Cardiac septum (tissue), 1 donor: ENCODE results near the gene PRDM2. TPM values are rescaled to one million over a fixed set of nuclear protein-coding genes. Genes with fewer than 3 reads are reported as not detected.

ENCODE experiments used
- DNase-seq: peaks from one replicate; pipeline ENCODE4 v3.0.0-alpha.2; 2020; ENCODE audit warnings: low spot score
- intact Hi-C: fragments of 100-400 bp; cut with DNase I; formaldehyde crosslinking; loops from one replicate; pipeline ENCODE4 v1.14.0; 2022
- total RNA-seq: library from RNA; stranded (reverse); fragmentation: NEBNext Ultra II Directional; extraction: Animal tissue kit (Norgen Biotek cat#: 25700); gene quantifications from one replicate; pipeline ENCODE4 v1.2.1, GENCODE V29; 2021
- donor health status: DM: no; HTN: no; CAD: no.

PRDM2 gene
- total RNA-seq, 1 donor from 2014 or later = 44.5 TPM

DNA sequence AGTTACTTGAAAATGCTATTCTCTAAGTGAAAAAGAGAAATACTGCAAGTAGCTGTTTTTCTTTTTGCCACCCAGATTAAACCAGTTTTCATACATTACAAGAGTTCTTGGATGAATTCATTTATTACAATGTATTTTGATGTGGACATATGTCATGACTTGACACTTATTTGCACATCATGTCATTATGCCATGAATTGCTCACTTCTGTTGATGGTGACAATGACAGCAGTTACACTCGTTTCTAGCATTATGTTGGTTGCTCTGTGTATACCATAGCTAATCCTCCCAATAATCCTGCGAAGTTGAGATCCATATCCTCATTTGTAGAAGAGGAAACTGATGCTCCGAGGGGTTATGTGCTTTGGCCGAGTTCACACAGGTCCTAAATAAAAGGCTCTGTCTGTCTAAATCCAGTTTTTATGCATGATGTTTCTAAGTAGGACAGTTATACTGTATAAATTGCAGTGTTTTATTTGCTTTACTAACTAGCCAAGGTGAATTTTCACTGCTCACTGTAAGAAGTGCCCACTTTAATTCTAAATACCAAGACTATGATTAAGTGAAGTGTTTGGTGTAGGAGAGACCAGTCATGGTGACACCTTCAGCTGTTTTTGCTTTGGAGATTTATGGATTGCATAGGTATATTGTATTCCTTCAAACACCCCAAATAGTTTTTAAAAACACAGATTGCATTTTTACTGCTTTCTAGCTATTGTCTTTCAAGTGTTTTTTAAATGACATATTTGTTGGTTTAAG lies 56.7 kb downstream of the PRDM2 start:
- DNase-seq = no peak
- intact Hi-C loops = no loop called here

DNA sequence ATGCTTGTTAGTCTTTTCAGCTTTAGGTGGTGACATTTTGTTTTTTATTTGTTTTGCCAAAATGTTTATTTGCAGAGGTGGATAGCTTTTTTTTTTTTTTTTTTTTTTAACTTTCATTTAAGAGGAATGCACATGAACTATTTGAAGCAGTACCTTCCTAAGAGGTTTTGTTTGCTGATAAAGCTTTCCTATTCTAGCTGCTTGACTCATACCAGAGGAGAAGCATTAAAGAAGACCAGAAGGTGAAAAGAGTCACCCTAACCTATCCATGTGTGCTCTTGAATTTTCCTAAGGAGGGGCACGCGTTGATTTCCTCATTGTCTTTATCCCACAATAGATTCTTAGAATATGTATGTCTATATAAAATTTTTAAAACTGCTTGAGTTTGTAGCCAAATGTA lies 57.7 kb downstream of the PRDM2 start:
- DNase-seq = no peak
- intact Hi-C loops = no loop called here

GRCh38 chr1:13759072-13759471 lies 59.1 kb downstream of the PRDM2 start:
- no peak for DNase-seq
- intact Hi-C loops = no loop called here

DNA sequence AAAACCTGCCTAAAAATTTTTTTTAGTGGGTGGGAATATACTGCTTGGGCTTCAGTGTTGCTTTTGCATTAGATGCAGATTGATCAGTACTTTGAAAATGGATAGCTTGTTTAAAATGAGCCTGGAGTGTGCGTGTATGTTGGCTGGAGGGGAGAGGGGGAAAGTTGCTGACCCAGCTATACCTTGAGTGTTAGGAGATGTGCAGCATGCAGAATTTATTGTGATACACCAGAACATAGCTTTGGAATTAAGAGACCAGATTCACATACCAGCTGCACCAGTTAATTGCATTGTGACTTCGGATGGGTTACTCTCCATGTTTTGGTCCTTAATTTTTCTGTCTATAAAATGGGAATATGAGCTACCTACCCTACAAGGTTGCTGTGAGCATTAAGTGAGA lies 60.4 kb downstream of the PRDM2 start:
- intact Hi-C loops = no loop called here
- DNase-seq = no peak

DNA sequence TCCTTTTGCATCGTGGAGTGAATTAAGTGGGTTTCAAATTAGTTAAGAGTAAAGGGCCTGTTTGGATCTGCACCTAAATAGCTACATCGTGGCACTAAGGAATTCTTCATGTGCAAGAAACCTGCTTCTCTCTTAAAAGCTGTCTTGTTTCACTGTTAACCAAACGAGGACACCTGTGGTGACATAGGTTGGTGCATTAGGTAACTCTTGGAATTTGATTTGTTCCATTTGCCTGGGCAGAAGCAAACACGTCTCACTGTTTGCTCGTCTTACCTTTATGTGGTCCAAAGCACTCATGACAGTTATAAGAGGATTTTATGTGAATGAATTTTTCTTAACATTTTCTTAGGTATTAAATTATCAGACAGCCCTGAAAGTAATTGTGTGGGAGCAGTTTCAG lies 60.9 kb downstream of the PRDM2 start:
- no peak for DNase-seq
- intact Hi-C loops = no loop called here

DNA sequence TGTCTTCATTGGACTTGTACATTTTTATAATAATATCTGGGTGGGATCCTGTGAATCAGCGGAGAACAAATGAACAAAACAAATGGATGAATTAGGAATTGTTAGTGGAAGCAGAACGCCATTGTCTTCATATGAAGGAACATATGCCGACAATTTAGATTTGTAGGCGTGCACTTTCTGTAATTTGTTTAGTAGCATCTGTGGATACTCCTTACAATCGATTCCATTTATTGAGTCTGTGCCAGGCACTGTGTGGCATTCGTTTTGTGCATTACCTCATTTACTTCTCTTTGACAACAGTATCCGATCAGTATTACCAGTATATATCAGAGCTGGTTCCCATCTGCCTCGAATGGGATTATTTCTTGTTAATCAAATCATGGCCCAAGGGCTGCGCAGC lies 61.9 kb downstream of the PRDM2 start:
- intact Hi-C loops = no loop called here
- DNase-seq = no peak

DNA sequence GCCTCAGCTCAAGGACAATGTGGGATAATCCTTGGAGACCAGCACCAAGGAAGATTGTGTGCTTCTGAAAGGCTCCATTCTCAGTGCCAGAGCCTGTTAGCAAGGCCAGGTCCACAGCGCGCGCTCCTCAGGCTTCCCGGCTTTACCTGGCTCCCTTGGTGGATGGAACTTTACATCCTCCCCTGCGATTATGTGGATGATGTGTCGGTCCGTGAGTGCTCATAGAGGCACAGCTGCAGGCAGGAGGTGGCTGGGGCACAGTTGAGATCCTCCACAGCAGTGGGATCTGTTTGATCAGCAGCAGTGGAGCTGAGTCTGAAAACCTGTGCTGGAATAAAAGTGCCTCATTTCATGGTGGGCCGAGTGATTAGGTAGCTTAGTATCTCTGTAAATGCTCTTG lies 62.7 kb downstream of the PRDM2 start:
- DNase-seq = no peak
- intact Hi-C loops = no loop called here

DNA sequence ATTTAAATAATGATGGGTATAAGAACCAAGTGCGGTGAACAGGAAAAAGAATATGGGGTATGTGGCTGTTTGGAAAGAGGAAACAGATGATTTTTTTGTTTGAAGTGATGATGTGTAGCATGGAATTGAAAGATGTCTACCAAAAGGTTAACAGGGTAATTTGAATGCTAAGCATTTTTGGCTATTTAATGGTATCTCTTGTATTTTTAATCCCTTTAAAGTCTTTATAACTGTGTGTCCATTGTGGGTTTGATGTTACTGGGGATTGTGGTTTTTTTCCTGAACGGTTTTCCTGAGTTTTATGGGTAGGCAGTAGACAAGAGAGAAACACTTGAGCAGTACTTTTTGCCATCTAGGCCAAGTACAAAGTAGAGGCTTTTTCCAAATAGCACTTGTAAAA lies 63.2 kb downstream of the PRDM2 start:
- DNase-seq = no peak
- intact Hi-C loops = no loop called here

GRCh38 chr1:13763991-13764390 lies 64.0 kb downstream of the PRDM2 start:
- no peak for DNase-seq
- intact Hi-C loops = no loop called here

- DNase-seq = no peak
- intact Hi-C loops = no loop called here
Observed at GRCh38 chr1:13764588-13765332, 64.8 kb downstream of the PRDM2 start.

- intact Hi-C loops = no loop called here
- DNase-seq = no peak
Observed at GRCh38 chr1:13766592-13767564, 66.9 kb downstream of the PRDM2 start.

DNA sequence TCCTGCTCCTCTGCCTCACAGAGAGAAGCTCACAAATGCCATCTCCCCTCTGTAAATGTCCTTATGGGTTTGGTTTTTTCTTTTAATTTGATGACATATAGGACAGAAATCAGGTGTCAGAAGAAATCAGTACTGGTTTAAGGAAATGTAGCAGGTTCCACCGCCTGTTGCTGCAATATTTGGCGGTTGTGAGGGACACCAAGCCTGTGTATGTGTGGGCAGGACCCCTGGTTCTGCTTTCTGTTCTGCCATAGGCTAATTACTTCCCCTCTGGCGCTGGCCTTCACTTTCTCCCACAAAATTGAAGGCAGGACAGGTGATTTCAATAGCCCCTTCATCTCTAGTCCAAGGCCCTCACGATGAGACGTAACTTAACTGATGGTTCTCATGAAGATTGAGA lies 69.2 kb downstream of the PRDM2 start:
- DNase-seq = no peak
- intact Hi-C loops = no loop called here

GRCh38 chr1:13769830-13770229 lies 69.8 kb downstream of the PRDM2 start:
- no peak for DNase-seq
- intact Hi-C loops = no loop called here

GRCh38 chr1:13770743-13771142 lies 70.8 kb downstream of the PRDM2 start:
- intact Hi-C loops = no loop called here
- DNase-seq = no peak

DNA sequence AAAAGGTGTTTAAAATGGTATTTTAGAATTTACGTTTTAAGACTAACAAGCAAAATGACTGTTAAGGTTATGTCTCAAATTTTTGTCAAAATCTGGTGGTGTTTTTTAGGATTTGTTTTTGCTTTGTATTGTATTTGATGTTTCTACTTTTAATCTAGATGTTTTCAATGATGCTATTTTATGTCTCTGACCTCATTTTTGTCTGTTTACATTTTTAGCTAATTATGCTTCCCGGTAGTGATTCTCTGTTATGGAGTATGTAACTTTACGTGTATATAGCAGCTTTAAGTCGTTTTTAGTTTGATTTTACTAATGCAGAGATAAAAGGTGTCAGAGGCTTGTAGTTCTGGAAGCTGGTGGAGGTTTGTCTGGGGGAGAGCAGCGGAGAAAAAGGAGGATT lies 71.8 kb downstream of the PRDM2 start:
- no peak for DNase-seq
- intact Hi-C loops = no loop called here

GRCh38 chr1:13772271-13772670 lies 72.3 kb downstream of the PRDM2 start:
- no peak for DNase-seq
- intact Hi-C loops = no loop called here

DNA sequence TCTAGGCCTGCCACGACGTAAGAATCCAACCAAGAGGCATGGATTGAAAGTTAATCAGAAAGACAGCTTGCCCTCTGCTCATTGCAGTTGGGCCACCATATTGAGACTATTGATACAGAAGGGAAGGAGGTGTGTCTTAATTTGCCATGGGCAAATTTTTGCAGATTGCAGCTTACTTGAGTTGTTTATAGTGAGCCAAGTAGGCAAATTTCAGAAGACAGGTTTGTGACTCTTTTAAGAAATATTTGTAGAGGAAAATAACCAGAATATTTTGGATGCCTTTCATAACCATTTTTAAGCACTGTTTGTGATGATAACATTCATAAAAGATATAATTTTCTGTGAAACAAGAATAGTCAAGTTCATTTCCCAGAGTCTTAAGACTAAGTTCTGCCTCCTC lies 74.1 kb downstream of the PRDM2 start:
- no peak for DNase-seq
- intact Hi-C loops = no loop called here

DNA sequence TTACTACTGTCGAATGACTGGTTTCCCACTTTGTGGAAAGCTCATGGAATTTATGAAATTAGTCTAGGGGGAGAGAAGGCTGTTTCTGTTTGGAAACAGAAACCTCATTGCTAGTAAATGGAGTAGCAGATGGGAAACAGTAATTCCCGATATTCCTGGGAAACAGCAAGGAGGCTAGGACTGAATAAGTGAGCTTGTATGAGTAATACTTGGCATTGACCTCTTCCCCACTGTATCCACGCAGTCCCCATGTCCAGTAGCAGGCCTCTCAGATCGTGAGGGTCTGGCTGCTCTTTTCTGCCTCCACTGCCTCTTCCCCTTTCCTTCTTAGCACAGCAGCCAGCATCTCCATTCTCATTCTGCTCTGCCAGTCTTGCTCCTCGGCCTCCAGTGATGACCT lies 75.5 kb downstream of the PRDM2 start:
- DNase-seq = no peak
- intact Hi-C loops = no loop called here

- no peak for DNase-seq
- intact Hi-C loops = no loop called here
Observed at GRCh38 chr1:13775916-13776315, 75.9 kb downstream of the PRDM2 start.

DNA sequence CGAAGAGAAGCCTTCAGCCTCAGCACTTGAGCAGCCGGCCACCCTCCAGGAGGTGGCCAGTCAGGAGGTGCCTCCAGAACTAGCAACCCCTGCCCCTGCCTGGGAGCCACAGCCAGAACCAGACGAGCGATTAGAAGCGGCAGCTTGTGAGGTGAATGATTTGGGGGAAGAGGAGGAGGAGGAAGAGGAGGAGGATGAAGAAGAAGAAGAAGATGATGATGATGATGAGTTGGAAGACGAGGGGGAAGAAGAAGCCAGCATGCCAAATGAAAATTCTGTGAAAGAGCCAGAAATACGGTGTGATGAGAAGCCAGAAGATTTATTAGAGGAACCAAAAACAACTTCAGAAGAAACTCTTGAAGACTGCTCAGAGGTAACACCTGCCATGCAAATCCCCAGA lies 78.4 kb downstream of the PRDM2 start:
- intact Hi-C loops = no loop called here
- no peak for DNase-seq
